ENCODE measurements around the gene RPL36AL. TPM values are rescaled to one million over a fixed set of nuclear protein-coding genes. Genes with fewer than 3 reads are reported as not detected.

RPL36AL gene
- total and polyA plus RNA-seq, 2 experiments from 2014 or later = 92.5 to 253 TPM

GRCh38 chr14:49637534-49638078 lies 17.2 kb upstream of the RPL36AL start:
- TF ChIP-seq EZH2 (IDR thresholded peaks at IDR 0.05; ENCODE audit: insufficient read depth, poor library complexity, severe bottlenecking) (no peak), EZH2phosphoT487 (IDR thresholded peaks at IDR 0.05; ENCODE audit: insufficient read depth, low read depth) (no peak)
- peaks cover 86% of the 10 kb centered on the region for H3K79me2 ChIP-seq (ENCODE audit: insufficient read depth)
- H3K9me3 ChIP-seq (ENCODE audit: low read depth) = no peaks in the 10 kb centered on the region
- H3K36me3 ChIP-seq (ENCODE audit: low read depth) = peaks cover 4% of the 10 kb centered on the region; the same call in 1 of the 2 replicates
- H3F3A ChIP-seq (ENCODE audit: insufficient read depth) = peaks cover 11% of the 10 kb centered on the region
- no peak overlapping the region for H3K9ac ChIP-seq
- in situ Hi-C loops (cut with MboI) = loop anchor here (10.0 kb wide), 1 partner anchor 127 kb away; the partner anchor contains the start of gene KLHDC2
- WGBS, 2 experiments (ENCODE audit: low coverage in 1 of 2, low lambda C conversion rate in 2 of 2, missing lambda C conversion rate in 2 of 2) = 83% methylated on average over 3 of the region's 3 CpGs
- no peak overlapping the region for H3K4me2 ChIP-seq (ENCODE audit: unreplicated experiment)
- no peaks in the 10 kb centered on the region for H3K9me2 ChIP-seq (ENCODE audit: insufficient read depth)
- no peaks in the 10 kb centered on the region for H4K20me1 ChIP-seq (ENCODE audit: insufficient read depth)
- DNase-seq = no peak
- no peaks in the 10 kb centered on the region for H3K27me3 ChIP-seq (replicated peaks; ENCODE audit: insufficient read depth)
- H3K27ac ChIP-seq = no peak overlapping the region
- no peak overlapping the region for H2AFZ ChIP-seq
- peaks cover 10% of the 10 kb centered on the region for H3K4me1 ChIP-seq (ENCODE audit: insufficient read depth)
- H3K4me3 ChIP-seq = no peak overlapping the region

- no peak overlapping the region for H3K9ac ChIP-seq
- peaks cover 11% of the 10 kb centered on the region for H3F3A ChIP-seq (ENCODE audit: insufficient read depth)
- peak overlapping the region; percentile 90; the same call in 1 of the 2 replicates for H3K27ac ChIP-seq
- H2AFZ ChIP-seq = no peak overlapping the region
- peaks cover 16% of the 10 kb centered on the region for H3K4me1 ChIP-seq (ENCODE audit: insufficient read depth)
- in situ Hi-C loops (cut with MboI) = loop anchor here (10.0 kb wide), 1 partner anchor 128 kb away; the partner anchor contains the start of gene KLHDC2
- H3K9me2 ChIP-seq (ENCODE audit: insufficient read depth) = no peaks in the 10 kb centered on the region
- no peaks in the 10 kb centered on the region for H3K27me3 ChIP-seq (replicated peaks; ENCODE audit: insufficient read depth)
- no peak overlapping the region for H3K4me3 ChIP-seq
- no peaks in the 10 kb centered on the region for H4K20me1 ChIP-seq (ENCODE audit: insufficient read depth)
- peaks cover 4% of the 10 kb centered on the region; the same call in 1 of the 2 replicates for H3K36me3 ChIP-seq (ENCODE audit: low read depth)
- H3K9me3 ChIP-seq (ENCODE audit: low read depth) = no peaks in the 10 kb centered on the region
- peak; percentile 9 for DNase-seq
- H3K4me2 ChIP-seq (ENCODE audit: unreplicated experiment) = no peak overlapping the region
- H3K79me2 ChIP-seq (ENCODE audit: insufficient read depth) = peaks cover 86% of the 10 kb centered on the region
- no peak for TF ChIP-seq EZH2phosphoT487 (IDR thresholded peaks at IDR 0.05; ENCODE audit: insufficient read depth, low read depth)
- no peak for TF ChIP-seq EZH2 (IDR thresholded peaks at IDR 0.05; ENCODE audit: insufficient read depth, poor library complexity, severe bottlenecking)
- 95 to 97% methylated on average over 1 of the region's 1 CpG for WGBS, 2 experiments (ENCODE audit: low coverage in 1 of 2, low lambda C conversion rate in 2 of 2, missing lambda C conversion rate in 2 of 2)
Observed at GRCh38 chr14:49636866-49637265, 16.4 kb upstream of the RPL36AL start.

- in situ Hi-C loops (cut with MboI) = loop anchor here (10.0 kb wide), 1 partner anchor 130 kb away; the partner anchor contains the start of gene KLHDC2
- Histone ChIP-seq H3K4me3 (peak within 1 kb of the TSS; percentile 83), H3K9me2 (ENCODE audit: insufficient read depth) (no peaks in the 10 kb centered on the region), H3K4me2 (ENCODE audit: unreplicated experiment) (peak within 1 kb of the TSS; percentile 80), H3K9me3 (ENCODE audit: low read depth) (no peaks in the 10 kb centered on the region), H3K27me3 (replicated peaks; ENCODE audit: insufficient read depth) (no peaks in the 10 kb centered on the region), H3K36me3 (ENCODE audit: low read depth) (peaks cover 4% of the 10 kb centered on the region; the same call in 1 of the 2 replicates), H2AFZ (peak within 1 kb of the TSS; percentile 87), H3K9ac (peak within 1 kb of the TSS; percentile 90), H3K4me1 (ENCODE audit: insufficient read depth) (peaks cover 21% of the 10 kb centered on the region), H3K27ac (peak within 1 kb of the TSS; percentile 90), H4K20me1 (ENCODE audit: insufficient read depth) (no peaks in the 10 kb centered on the region), H3K79me2 (ENCODE audit: insufficient read depth) (peaks cover 86% of the 10 kb centered on the region), H3F3A (ENCODE audit: insufficient read depth) (peaks cover 11% of the 10 kb centered on the region)
- peak; percentile 85 for DNase-seq
- 0 to 2% methylated on average over 70 to 80 of the region's 80 CpGs for WGBS, 2 experiments (ENCODE audit: low coverage in 1 of 2, low lambda C conversion rate in 2 of 2, missing lambda C conversion rate in 2 of 2)
- TF ChIP-seq EZH2 (IDR thresholded peaks at IDR 0.05; ENCODE audit: insufficient read depth, poor library complexity, severe bottlenecking) (no peak), EZH2phosphoT487 (IDR thresholded peaks at IDR 0.05; ENCODE audit: insufficient read depth, low read depth) (no peak)
Observed at GRCh38 chr14:49634547-49635334, 14.3 kb upstream of the RPL36AL start, which contains the start of gene DNAAF2. DNAAF2 (minus strand) TSS chr14:49635244; CDS start chr14:49635149, 95 bp downstream.

All from GM23248 (cell line).